ENCODE data around the gene CUL1. TPM values are rescaled to one million over a fixed set of nuclear protein-coding genes. Genes with fewer than 3 reads are reported as not detected.

The CUL1 gene
- total RNA-seq, 1 experiment from 2014 or later, result 53.1 TPM

GRCh38 chr7:148669927-148670326 is 28.8 kb upstream of the CUL1 start:
- ChIA-PET POLR2A (no interaction called here), CTCF (no interaction called here)

More at GRCh38 chr7:148669927-148670326, 28.8 kb upstream of the CUL1 start:
- Histone ChIP-seq H3K4me3 (replicated peaks in 1 of 2; ENCODE audit: low read depth in 1 of 2, low read length in 2 of 2) (no peak overlapping the region), H3K27me3 (ENCODE audit: insufficient read depth, low read length) (no peaks in the 10 kb centered on the region), H3K4me2 (ENCODE audit: low read length) (no peak overlapping the region), H3K9me3 (ENCODE audit: control insufficient read depth in 1 of 2, insufficient read depth in 1 of 2, low read depth in 1 of 2, low read length in 2 of 2) (no peaks in the 10 kb centered on the region; a peak in 1 of 4 replicates), H4K20me1 (ENCODE audit: insufficient read depth) (no peaks in the 10 kb centered on the region), H3K27ac (ENCODE audit: low read depth, low read length) (no peak overlapping the region), H2AFZ (ENCODE audit: low read depth, low read length, poor library complexity, severe bottlenecking) (no peak overlapping the region), H3K9me2 (ENCODE audit: insufficient read depth) (no peaks in the 10 kb centered on the region), H3K79me2 (ENCODE audit: insufficient read depth, low read length) (no peaks in the 10 kb centered on the region), H3K36me3 (ENCODE audit: control insufficient read depth in 1 of 2, insufficient read depth in 2 of 2, low read length in 2 of 2) (no peaks in the 10 kb centered on the region), H3K4me1 (ENCODE audit: control insufficient read depth in 1 of 2, insufficient read depth in 2 of 2, low read length in 2 of 2) (no peaks in the 10 kb centered on the region), H3K9ac (ENCODE audit: low read length) (no peak overlapping the region)
- no peak for TF ChIP-seq RAD21 (IDR thresholded peaks at IDR 0.05; ENCODE audit: low read depth)
- TF ChIP-seq ELF1 (IDR thresholded peaks at IDR 0.05; ENCODE audit: borderline replicate concordance, low read depth), result no peak
- no peak for TF ChIP-seq REST (IDR thresholded peaks at IDR 0.05; ENCODE audit: low read depth)
- no peak for TF ChIP-seq EZH2phosphoT487 (IDR thresholded peaks at IDR 0.05; ENCODE audit: borderline replicate concordance)
- no peak for TF ChIP-seq CEBPB (IDR thresholded peaks at IDR 0.05; ENCODE audit: low read depth)
- no TSS peak for BruUV-seq (replicated peaks)
- DNase-seq (ENCODE audit: low read depth, low spot score), result no peak
- RAD21 ChIA-PET (ENCODE audit: low non-redundant PET in 1 of 2, low total read pairs in 2 of 2, uncharacterized antibody in 2 of 2, unreplicated experiment in 2 of 2), result no interaction called here
- no peak for ATAC-seq
- intact Hi-C loops (cut with micrococcal nuclease), result no loop called here

Data from HCT116 (cell line).